A549 (cell line): ENCODE data around the gene GLRA1. TPM values are rescaled to one million over a fixed set of nuclear protein-coding genes. Genes with fewer than 3 reads are reported as not detected.

Experiments used
- ATAC-seq, 2 experiments: fragments of 200-7000 bp in 1 of 2; fragments of >200 bp in 1 of 2; cut with Nextera tagmentation in 1 of 2; cut with Tn5 transposase in 1 of 2; 3 replicates each; pipeline versions ENCODE4 v1.8.0 to v1.9.1; 2018 to 2020; ENCODE audit warnings: mild to moderate bottlenecking in 1 of 2, moderate library complexity in 1 of 2
- CTCF ChIA-PET: fragments of 300-600 bp; sonication (Branson Sonifier 250); formaldehyde crosslinking; extraction: SDS; loops from one replicate; lab custom pipeline; 2021; ENCODE audit warnings: antibody characterized with exemption, inconsistent platforms; lab: Yijun Ruan, JAX
- POLR2A ChIA-PET: fragments of 350-600 bp; formaldehyde crosslinking; extraction: SDS; loops from one replicate; lab custom pipeline; 2021; ENCODE audit warnings: antibody characterized with exemption, inconsistent platforms; lab: Yijun Ruan, JAX
- DNase-seq, 2 experiments: peaks; one replicate each; pipeline versions ENCODE4 v3.0.0 to v3.0.0-alpha.2; 2011 to 2016; ENCODE audit warnings: low read depth in 1 of 2, low spot score in 1 of 2
- FAIRE-seq: peaks from 2 replicates; lab custom pipeline; 2011; peaks lifted over from hg19 to GRCh38; lab: Jason Lieb, UNC
- H3K27ac ChIP-seq, 2 experiments: fragments of >200 bp; sonication (Bioruptor Twin); formaldehyde crosslinking; 3 replicates each; pipeline ENCODE4 v1.5.1; 2016 to 2017
- H3K4me1 ChIP-seq: fragments of >200 bp; sonication (Bioruptor Twin); formaldehyde crosslinking; 3 replicates; pipeline ENCODE4 v1.6.1; 2016
- H3K4me2 ChIP-seq: fragments of >200 bp; sonication (Bioruptor Twin); formaldehyde crosslinking; 3 replicates; pipeline ENCODE4 v1.6.1; 2016
- H3K4me3 ChIP-seq: fragments of >200 bp; sonication (Bioruptor Twin); formaldehyde crosslinking; 3 replicates; pipeline ENCODE4 v1.5.1; 2016
- H3K9me3 ChIP-seq: fragments of >200 bp; sonication (Bioruptor Twin); formaldehyde crosslinking; 3 replicates; pipeline ENCODE4 v1.6.1; 2016
- BHLHE40 ChIP-seq: IDR thresholded peaks from 2 replicates; pipeline ENCODE4 v1.6.1; 2012; ENCODE audit warnings: low read depth, low read length, inconsistent platforms
- EP300 ChIP-seq, 2 experiments: fragments of >200 bp; sonication (Bioruptor Twin); formaldehyde crosslinking; IDR thresholded peaks; 2 replicates in 1 of 2; 3 replicates in 1 of 2; pipeline ENCODE4 v1.6.1; 2016 to 2017
- ESRRA ChIP-seq: fragments of 150-350 bp; IDR thresholded peaks from 2 replicates; pipeline ENCODE4 v1.6.1; 2014; ENCODE audit warnings: mild to moderate bottlenecking, low read length, borderline replicate concordance
- HDAC2 ChIP-seq: fragments of 200-600 bp; sonication (generic); IDR thresholded peaks from 2 replicates; pipeline ENCODE4 v1.6.1; 2016
- HOXA7 ChIP-seq: fragments of 250-450 bp; sonication (Bioruptor Pico); IDR thresholded peaks from 2 replicates; pipeline ENCODE4 v1.5.0; 2020; ENCODE audit warnings: mild to moderate bottlenecking, moderate library complexity
- HOXB13 ChIP-seq: fragments of 250-450 bp; sonication (Bioruptor Pico); IDR thresholded peaks from 2 replicates; pipeline ENCODE4 v1.5.0; 2020; ENCODE audit warnings: low read depth, mild to moderate bottlenecking, moderate library complexity
- HOXB5 ChIP-seq: fragments of 250-450 bp; sonication (Bioruptor Pico); IDR thresholded peaks from 2 replicates; pipeline ENCODE4 v1.5.0; 2020; ENCODE audit warnings: mild to moderate bottlenecking, moderate library complexity
- JUNB ChIP-seq: fragments of >200 bp; sonication (Bioruptor Twin); formaldehyde crosslinking; IDR thresholded peaks from 2 replicates; pipeline ENCODE4 v1.6.1; 2016
- KDM5A ChIP-seq: fragments of 200-600 bp; sonication (generic); IDR thresholded peaks from 2 replicates; pipeline ENCODE4 v1.6.1; 2016; ENCODE audit warnings: antibody characterized with exemption, mild to moderate bottlenecking
- MAFK ChIP-seq: fragments of 450-650 bp; IDR thresholded peaks from 2 replicates; pipeline ENCODE4 v1.6.1; 2014; ENCODE audit not compliant: partially characterized antibody
- NFE2L2 ChIP-seq: fragments of 150-350 bp; conservative IDR thresholded peaks from 2 replicates; pipeline ENCODE4 v1.6.1; 2014; ENCODE audit warnings: low read length
- PHF8 ChIP-seq: fragments of 200-600 bp; sonication (generic); IDR thresholded peaks from 2 replicates; pipeline ENCODE4 v1.6.1; 2016; ENCODE audit warnings: low read depth, mild to moderate bottlenecking, antibody characterized with exemption, moderate library complexity, borderline replicate concordance
- POLR2A ChIP-seq: IDR thresholded peaks from 2 replicates; pipeline ENCODE4 v1.6.1; 2012; ENCODE audit warnings: mild to moderate bottlenecking, low read length
- POLR2AphosphoS2 ChIP-seq: conservative IDR thresholded peaks from 2 replicates; pipeline ENCODE4 v1.6.1; 2012; ENCODE audit warnings: low read length, improper control_type of control experiment, inconsistent platforms
- RAD21 ChIP-seq, 2 experiments: fragments of >200 bp in 1 of 2; sonication (Bioruptor Twin) in 1 of 2; formaldehyde crosslinking in 1 of 2; IDR thresholded peaks in 1 of 2; conservative IDR thresholded peaks in 1 of 2; 2 replicates in 1 of 2; 3 replicates in 1 of 2; pipeline ENCODE4 v1.6.1; 2012 to 2018; ENCODE audit warnings: inconsistent platforms in 1 of 2
- RARB ChIP-seq: fragments of 250-450 bp; sonication (Bioruptor Pico); IDR thresholded peaks from 2 replicates; pipeline ENCODE4 v1.8.0; 2021; ENCODE audit warnings: mild to moderate bottlenecking, moderate library complexity
- RFX5 ChIP-seq: fragments of 450-650 bp; IDR thresholded peaks from 2 replicates; pipeline ENCODE4 v1.7.1; 2014; ENCODE audit warnings: antibody characterized with exemption, mild to moderate bottlenecking, moderate library complexity
- RNF2 ChIP-seq: fragments of 200-600 bp; sonication (generic); IDR thresholded peaks from 2 replicates; pipeline ENCODE4 v1.6.1; 2016; ENCODE audit warnings: low read depth, mild to moderate bottlenecking, antibody characterized with exemption, moderate library complexity, borderline replicate concordance
- SMC3 ChIP-seq: fragments of >200 bp; sonication (Bioruptor Twin); formaldehyde crosslinking; IDR thresholded peaks from 3 replicates; pipeline ENCODE4 v1.6.1; 2018; ENCODE audit warnings: inconsistent platforms
- SREBF2 ChIP-seq: fragments of 450-650 bp; IDR thresholded peaks from 2 replicates; pipeline ENCODE4 v1.6.1; 2014; ENCODE audit warnings: mild to moderate bottlenecking, moderate library complexity
- TFCP2L1 ChIP-seq: fragments of 250-450 bp; sonication (Bioruptor Pico); IDR thresholded peaks from 2 replicates; pipeline ENCODE4 v1.5.0; 2021; ENCODE audit warnings: mild to moderate bottlenecking
- TP53 ChIP-seq: fragments of 250-450 bp; sonication (Bioruptor Pico); IDR thresholded peaks from 2 replicates; pipeline ENCODE4 v1.5.0; 2021; ENCODE audit warnings: mild to moderate bottlenecking, moderate library complexity
- ZC3H11A ChIP-seq: fragments of 450-650 bp; IDR thresholded peaks from 2 replicates; pipeline ENCODE4 v1.6.1; 2014; ENCODE audit warnings: antibody characterized with exemption, mild to moderate bottlenecking
- ZNF302 ChIP-seq: fragments of 250-450 bp; sonication (Bioruptor Pico); IDR thresholded peaks from 2 replicates; pipeline ENCODE4 v1.9.0; 2021; ENCODE audit warnings: inconsistent platforms, mild to moderate bottlenecking, moderate library complexity
- WGBS: methylation state at CpG from one replicate; pipeline ENCODE4 v1.1.6; 2017; ENCODE audit errors: missing lambda C conversion rate; 5-methylcytosine and 5-hydroxymethylcytosine counted together
- polyA plus RNA-seq, 4 experiments: library from polyadenylated mRNA; depleted of rRNA in 3 of 4; stranded (reverse); fragments of >200 nt; fragmentation: RNase III in 1 of 4; extraction: RNeasy Plus Mini Kit Qiagen cat#74134 plus additional on column Dnase treatment in 1 of 4; gene quantifications; 2 replicates in 3 of 4; 3 replicates in 1 of 4; pipeline ENCODE4 v1.2.3, GENCODE V29; 2011 to 2017
- TF ChIP-seq, protein P1 (sequence below): IDR thresholded peaks from 2 replicates; pipeline ENCODE4 v1.6.1; 2012; ENCODE audit warnings: low read depth, borderline replicate concordance
- TF ChIP-seq, protein P2 (sequence below): fragments of 150-350 bp; IDR thresholded peaks from 2 replicates; pipeline ENCODE4 v1.6.1; 2014; ENCODE audit warnings: low read depth, mild to moderate bottlenecking, low read length
- TF ChIP-seq, protein P3 (sequence below): IDR thresholded peaks from 2 replicates; pipeline ENCODE4 v1.6.1; 2012
- TF ChIP-seq, protein P4 (sequence below): fragments of >200 bp; sonication (Bioruptor Twin); formaldehyde crosslinking; IDR thresholded peaks from 2 replicates; pipeline ENCODE4 v1.6.1; 2016
- TF ChIP-seq, protein P5 (sequence below): fragments of >200 bp; sonication (Bioruptor Twin); formaldehyde crosslinking; IDR thresholded peaks from 3 replicates; pipeline ENCODE4 v1.5.1; 2016

The GLRA1 gene
- polyA plus RNA-seq, 2 of the 4 experiments (the other 2 are of a cell fraction): not detected

DNA sequence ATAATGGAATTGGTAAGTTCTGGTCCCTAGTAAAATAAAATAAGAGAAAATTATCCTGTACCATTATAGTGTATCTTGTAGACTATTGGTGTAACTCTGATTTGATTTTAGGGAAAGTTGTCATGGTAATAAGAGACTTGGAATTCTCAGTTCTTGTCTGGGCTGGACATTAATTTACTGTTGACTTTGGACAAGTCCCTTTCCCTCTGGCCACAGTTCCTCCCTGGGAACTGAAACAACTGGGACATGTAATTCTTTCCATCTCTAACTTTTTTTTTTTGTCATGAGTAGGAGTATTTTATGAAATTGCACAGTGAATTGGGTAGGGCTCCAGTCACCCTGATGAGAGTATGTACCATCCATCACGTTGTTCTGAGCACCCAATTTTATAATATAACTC lies 15.0 kb downstream of the GLRA1 start:
- H3K4me3 ChIP-seq: no peak overlapping the region
- WGBS: 0% methylated on average over 1 of the region's 1 CpG
- TF ChIP-seq POLR2AphosphoS2 (no peak), SREBF2 (no peak), MAFK (no peak), HDAC2 (no peak), ESRRA (no peak), ZNF302 (no peak), RNF2 (no peak), RFX5 (no peak), BHLHE40 (no peak), SMC3 (no peak), ZC3H11A (no peak), HOXB13 (no peak)
- TF ChIP-seq, protein P1, sequence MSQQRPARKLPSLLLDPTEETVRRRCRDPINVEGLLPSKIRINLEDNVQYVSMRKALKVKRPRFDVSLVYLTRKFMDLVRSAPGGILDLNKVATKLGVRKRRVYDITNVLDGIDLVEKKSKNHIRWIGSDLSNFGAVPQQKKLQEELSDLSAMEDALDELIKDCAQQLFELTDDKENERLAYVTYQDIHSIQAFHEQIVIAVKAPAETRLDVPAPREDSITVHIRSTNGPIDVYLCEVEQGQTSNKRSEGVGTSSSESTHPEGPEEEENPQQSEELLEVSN: no peak
- TF ChIP-seq, protein P2, sequence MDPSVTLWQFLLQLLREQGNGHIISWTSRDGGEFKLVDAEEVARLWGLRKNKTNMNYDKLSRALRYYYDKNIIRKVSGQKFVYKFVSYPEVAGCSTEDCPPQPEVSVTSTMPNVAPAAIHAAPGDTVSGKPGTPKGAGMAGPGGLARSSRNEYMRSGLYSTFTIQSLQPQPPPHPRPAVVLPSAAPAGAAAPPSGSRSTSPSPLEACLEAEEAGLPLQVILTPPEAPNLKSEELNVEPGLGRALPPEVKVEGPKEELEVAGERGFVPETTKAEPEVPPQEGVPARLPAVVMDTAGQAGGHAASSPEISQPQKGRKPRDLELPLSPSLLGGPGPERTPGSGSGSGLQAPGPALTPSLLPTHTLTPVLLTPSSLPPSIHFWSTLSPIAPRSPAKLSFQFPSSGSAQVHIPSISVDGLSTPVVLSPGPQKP: no peak
- TF ChIP-seq, protein P3, sequence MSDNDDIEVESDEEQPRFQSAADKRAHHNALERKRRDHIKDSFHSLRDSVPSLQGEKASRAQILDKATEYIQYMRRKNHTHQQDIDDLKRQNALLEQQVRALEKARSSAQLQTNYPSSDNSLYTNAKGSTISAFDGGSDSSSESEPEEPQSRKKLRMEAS: no peak
- TF ChIP-seq, protein P4, sequence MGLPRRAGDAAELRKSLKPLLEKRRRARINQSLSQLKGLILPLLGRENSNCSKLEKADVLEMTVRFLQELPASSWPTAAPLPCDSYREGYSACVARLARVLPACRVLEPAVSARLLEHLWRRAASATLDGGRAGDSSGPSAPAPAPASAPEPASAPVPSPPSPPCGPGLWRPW: no peak
- POLR2A ChIA-PET: no interaction called here
- no peaks in the 10 kb centered on the region for H3K4me1 ChIP-seq
- FAIRE-seq (no peak), ATAC-seq (no peak), DNase-seq (no peak)
- no peak overlapping the region for H3K27ac ChIP-seq
- H3K9me3 ChIP-seq: no peaks in the 10 kb centered on the region
- no peak overlapping the region for H3K4me2 ChIP-seq
- CTCF ChIA-PET: no interaction called here

DNA sequence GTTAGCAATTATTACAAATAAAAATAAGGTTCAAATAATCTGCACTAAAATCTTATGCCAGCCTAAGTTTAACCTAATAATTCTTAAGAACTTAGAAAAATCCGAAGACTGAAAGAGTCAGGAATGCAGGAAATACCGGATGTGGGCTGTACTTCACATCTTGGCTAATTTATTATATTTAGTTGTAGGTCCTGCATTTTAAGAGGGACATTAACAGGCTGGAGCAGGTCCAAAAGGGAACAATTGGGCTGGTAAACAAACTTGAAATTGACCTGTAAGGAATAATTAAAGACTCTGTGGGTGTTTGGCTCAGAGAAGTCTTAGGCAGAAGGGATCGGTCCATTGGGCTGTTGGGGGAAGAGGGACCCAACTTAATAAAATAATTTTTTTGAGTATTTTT lies 18.4 kb downstream of the GLRA1 start:
- H3K27ac ChIP-seq: no peak overlapping the region
- FAIRE-seq (no peak), ATAC-seq (no peak), DNase-seq (no peak)
- WGBS: 32% methylated on average over 3 of the region's 3 CpGs
- H3K9me3 ChIP-seq: no peaks in the 10 kb centered on the region
- H3K4me3 ChIP-seq: no peak overlapping the region
- POLR2A ChIA-PET: no interaction called here
- H3K4me2 ChIP-seq: no peak overlapping the region
- no peak for TF ChIP-seq RARB (CRISPR knock-in tag)
- no peak for TF ChIP-seq SREBF2
- TF ChIP-seq JUNB: no peak
- TF ChIP-seq PHF8: no peak
- TF ChIP-seq POLR2A: no peak
- TF ChIP-seq HOXB5 (CRISPR knock-in tag): no peak
- TF ChIP-seq EP300 (IDR thresholded peaks at IDR 0.05): no peak
- TF ChIP-seq RAD21 (conservative IDR thresholded peaks at IDR 0.05 in 1 of 2, IDR thresholded peaks at IDR 0.05 in 1 of 2): no peak
- TF ChIP-seq, protein P5, sequence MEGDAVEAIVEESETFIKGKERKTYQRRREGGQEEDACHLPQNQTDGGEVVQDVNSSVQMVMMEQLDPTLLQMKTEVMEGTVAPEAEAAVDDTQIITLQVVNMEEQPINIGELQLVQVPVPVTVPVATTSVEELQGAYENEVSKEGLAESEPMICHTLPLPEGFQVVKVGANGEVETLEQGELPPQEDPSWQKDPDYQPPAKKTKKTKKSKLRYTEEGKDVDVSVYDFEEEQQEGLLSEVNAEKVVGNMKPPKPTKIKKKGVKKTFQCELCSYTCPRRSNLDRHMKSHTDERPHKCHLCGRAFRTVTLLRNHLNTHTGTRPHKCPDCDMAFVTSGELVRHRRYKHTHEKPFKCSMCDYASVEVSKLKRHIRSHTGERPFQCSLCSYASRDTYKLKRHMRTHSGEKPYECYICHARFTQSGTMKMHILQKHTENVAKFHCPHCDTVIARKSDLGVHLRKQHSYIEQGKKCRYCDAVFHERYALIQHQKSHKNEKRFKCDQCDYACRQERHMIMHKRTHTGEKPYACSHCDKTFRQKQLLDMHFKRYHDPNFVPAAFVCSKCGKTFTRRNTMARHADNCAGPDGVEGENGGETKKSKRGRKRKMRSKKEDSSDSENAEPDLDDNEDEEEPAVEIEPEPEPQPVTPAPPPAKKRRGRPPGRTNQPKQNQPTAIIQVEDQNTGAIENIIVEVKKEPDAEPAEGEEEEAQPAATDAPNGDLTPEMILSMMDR: no peak
- no peak for TF ChIP-seq NFE2L2
- no peak for TF ChIP-seq HOXA7 (CRISPR knock-in tag)
- TF ChIP-seq HDAC2: no peak
- TF ChIP-seq, protein P3: no peak
- no peak for TF ChIP-seq KDM5A
- no peak for TF ChIP-seq TFCP2L1
- TF ChIP-seq, protein P4: no peak
- no peak for TF ChIP-seq RNF2
- no peak for TF ChIP-seq TP53 (CRISPR knock-in tag)
- no peaks in the 10 kb centered on the region for H3K4me1 ChIP-seq
- CTCF ChIA-PET: interaction anchor here (1.2 kb wide), 1 partner anchor 515 kb away, joined by 3 read pairs; no protein-coding TSS in a partner anchor
